Astrocyte (in vitro differentiated cells and primary cell): Measurements from ENCODE around the gene TCHH. TPM values are rescaled to one million over a fixed set of nuclear protein-coding genes. Genes with fewer than 3 reads are reported as not detected.

Source experiments
- DNase-seq: peaks from one replicate; pipeline ENCODE4 v3.0.0-alpha.2; 2010; ENCODE audit warnings: low read depth
- FAIRE-seq: peaks from 2 replicates; lab custom pipeline; 2011; peaks lifted over from hg19 to GRCh38; lab: Jason Lieb, UNC
- H2AFZ ChIP-seq: 2 replicates; pipeline ENCODE4 v1.6.0; 2012; ENCODE audit warnings: low read depth, low read length, inconsistent platforms
- H3K27ac ChIP-seq: 2 replicates; pipeline ENCODE4 v1.5.1; 2011; ENCODE audit warnings: low read depth, low read length, inconsistent platforms
- H3K27me3 ChIP-seq: 2 replicates; pipeline ENCODE4 v1.6.0; 2011; ENCODE audit warnings: low read length, inconsistent platforms; ENCODE audit not compliant: insufficient read depth
- H3K36me3 ChIP-seq: 2 replicates; pipeline ENCODE4 v1.5.1; 2011; ENCODE audit warnings: low read length, inconsistent platforms; ENCODE audit not compliant: insufficient read depth
- H3K4me1 ChIP-seq: 2 replicates; pipeline ENCODE4 v1.5.1; 2011; ENCODE audit warnings: low read length, inconsistent platforms; ENCODE audit not compliant: insufficient read depth
- H3K4me2 ChIP-seq: 2 replicates; pipeline ENCODE4 v1.6.0; 2012; ENCODE audit warnings: low read length, inconsistent platforms
- H3K4me3 ChIP-seq: 2 replicates; pipeline ENCODE4 v1.5.1; 2011; ENCODE audit warnings: low read depth, mild to moderate bottlenecking, low read length, inconsistent platforms; ENCODE audit not compliant: insufficient read depth
- H3K79me2 ChIP-seq: 2 replicates; pipeline ENCODE4 v1.6.0; 2012; ENCODE audit warnings: mild to moderate bottlenecking, low read length, inconsistent platforms; ENCODE audit not compliant: insufficient read depth
- H3K9ac ChIP-seq: 2 replicates; pipeline ENCODE4 v1.6.0; 2012; ENCODE audit warnings: mild to moderate bottlenecking, low read length, inconsistent platforms
- H3K9me3 ChIP-seq: 2 replicates; pipeline ENCODE4 v1.5.1; 2012; ENCODE audit warnings: low read depth, mild to moderate bottlenecking, low read length, inconsistent platforms; ENCODE audit not compliant: insufficient read depth
- H4K20me1 ChIP-seq: 2 replicates; pipeline ENCODE4 v1.6.0; 2012; ENCODE audit warnings: low read length, inconsistent platforms; ENCODE audit not compliant: insufficient read depth
- H3K27ac Mint-ChIP-seq: one replicate; pipeline ENCODE4 v1.8.0; 2021; ENCODE audit warnings: mild to moderate bottlenecking, mixed read lengths; ENCODE audit not compliant: unreplicated experiment
- H3K27me3 Mint-ChIP-seq: one replicate; pipeline ENCODE4 v1.8.0; 2021; ENCODE audit warnings: low read depth, mixed read lengths; ENCODE audit not compliant: unreplicated experiment
- H3K36me3 Mint-ChIP-seq: one replicate; pipeline ENCODE4 v1.8.0; 2021; ENCODE audit warnings: low read depth, mixed read lengths; ENCODE audit not compliant: unreplicated experiment
- H3K4me1 Mint-ChIP-seq: one replicate; pipeline ENCODE4 v1.8.0; 2021; ENCODE audit warnings: low read depth, mixed read lengths; ENCODE audit not compliant: unreplicated experiment
- H3K4me3 Mint-ChIP-seq: one replicate; pipeline ENCODE4 v1.8.0; 2021; ENCODE audit warnings: mild to moderate bottlenecking, moderate library complexity, mixed read lengths; ENCODE audit not compliant: unreplicated experiment
- H3K9me3 Mint-ChIP-seq: one replicate; pipeline ENCODE4 v1.8.0; 2021; ENCODE audit warnings: mild to moderate bottlenecking, mixed read lengths; ENCODE audit not compliant: unreplicated experiment
- EZH2 ChIP-seq: IDR thresholded peaks from 2 replicates; pipeline ENCODE4 v1.6.1; 2012; ENCODE audit warnings: mild to moderate bottlenecking, low read length, inconsistent platforms; ENCODE audit not compliant: insufficient read depth
- total RNA-seq: library from RNA; stranded (reverse); gene quantifications from 2 replicates; pipeline ENCODE4 v1.2.1, GENCODE V29; 2021
- TF ChIP-seq, protein P1 (sequence below): IDR thresholded peaks from 2 replicates; pipeline ENCODE4 v1.5.1; 2011; ENCODE audit warnings: low read depth, mild to moderate bottlenecking, inconsistent platforms, low read length, moderate library complexity; ENCODE audit not compliant: insufficient read depth

TCHH gene
- total RNA-seq, 1 donor from 2014 or later: 0.86 TPM

DNA sequence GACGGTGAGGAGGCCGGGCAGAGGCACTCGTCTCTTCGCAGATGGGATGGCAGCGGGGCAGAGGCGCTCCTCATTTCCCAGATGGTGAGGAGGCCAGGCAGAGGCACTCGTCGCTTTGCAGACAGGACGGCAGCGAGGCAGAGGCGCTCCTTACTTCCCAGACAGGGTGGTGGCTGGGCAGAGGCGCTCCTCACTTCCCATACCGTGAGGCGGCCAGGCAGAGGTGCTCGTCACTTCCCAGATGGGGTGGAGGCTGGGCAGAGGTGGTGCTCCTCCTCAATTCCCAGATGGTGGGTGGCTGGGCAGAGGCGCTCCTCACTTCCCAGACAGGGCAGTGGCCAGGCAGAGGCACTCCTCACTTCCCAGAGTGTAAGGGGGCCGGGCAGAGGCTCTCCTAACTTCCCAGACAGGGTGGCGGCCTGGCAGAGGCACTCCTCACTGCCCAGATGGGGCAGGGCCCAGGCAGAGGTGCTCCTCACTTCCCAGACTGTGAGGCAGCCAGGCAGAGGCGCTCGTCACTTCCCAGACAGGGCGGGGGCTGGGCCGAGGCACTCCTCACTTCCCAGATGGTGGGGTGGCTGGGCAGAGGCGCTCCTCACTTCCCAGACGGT, 36.3 kb downstream of the TCHH start:
- Histone ChIP-seq H3K9ac (no peak overlapping the region), H3K27me3 (peaks cover 3% of the 10 kb centered on the region), H3K79me2 (no peaks in the 10 kb centered on the region), H4K20me1 (no peaks in the 10 kb centered on the region), H3K4me2 (no peak overlapping the region), H3K4me3 (no peak overlapping the region), H3K36me3 (no peaks in the 10 kb centered on the region), H3K9me3 (no peaks in the 10 kb centered on the region), H3K4me1 (no peaks in the 10 kb centered on the region), H3K27ac (no peak overlapping the region), H2AFZ (no peak overlapping the region)
- no peaks in the 10 kb centered on the region for H3K36me3 Mint-ChIP-seq
- peaks cover 14% of the 10 kb centered on the region for H3K27me3 Mint-ChIP-seq
- TF ChIP-seq, protein P1, sequence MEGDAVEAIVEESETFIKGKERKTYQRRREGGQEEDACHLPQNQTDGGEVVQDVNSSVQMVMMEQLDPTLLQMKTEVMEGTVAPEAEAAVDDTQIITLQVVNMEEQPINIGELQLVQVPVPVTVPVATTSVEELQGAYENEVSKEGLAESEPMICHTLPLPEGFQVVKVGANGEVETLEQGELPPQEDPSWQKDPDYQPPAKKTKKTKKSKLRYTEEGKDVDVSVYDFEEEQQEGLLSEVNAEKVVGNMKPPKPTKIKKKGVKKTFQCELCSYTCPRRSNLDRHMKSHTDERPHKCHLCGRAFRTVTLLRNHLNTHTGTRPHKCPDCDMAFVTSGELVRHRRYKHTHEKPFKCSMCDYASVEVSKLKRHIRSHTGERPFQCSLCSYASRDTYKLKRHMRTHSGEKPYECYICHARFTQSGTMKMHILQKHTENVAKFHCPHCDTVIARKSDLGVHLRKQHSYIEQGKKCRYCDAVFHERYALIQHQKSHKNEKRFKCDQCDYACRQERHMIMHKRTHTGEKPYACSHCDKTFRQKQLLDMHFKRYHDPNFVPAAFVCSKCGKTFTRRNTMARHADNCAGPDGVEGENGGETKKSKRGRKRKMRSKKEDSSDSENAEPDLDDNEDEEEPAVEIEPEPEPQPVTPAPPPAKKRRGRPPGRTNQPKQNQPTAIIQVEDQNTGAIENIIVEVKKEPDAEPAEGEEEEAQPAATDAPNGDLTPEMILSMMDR: no peak
- no peak for TF ChIP-seq EZH2
- H3K9me3 Mint-ChIP-seq: peaks cover 6% of the 10 kb centered on the region
- no peaks in the 10 kb centered on the region for H3K4me1 Mint-ChIP-seq
- no peak overlapping the region for H3K4me3 Mint-ChIP-seq
- no peak overlapping the region for H3K27ac Mint-ChIP-seq
- no peak for DNase-seq
- no peak for FAIRE-seq

DNA sequence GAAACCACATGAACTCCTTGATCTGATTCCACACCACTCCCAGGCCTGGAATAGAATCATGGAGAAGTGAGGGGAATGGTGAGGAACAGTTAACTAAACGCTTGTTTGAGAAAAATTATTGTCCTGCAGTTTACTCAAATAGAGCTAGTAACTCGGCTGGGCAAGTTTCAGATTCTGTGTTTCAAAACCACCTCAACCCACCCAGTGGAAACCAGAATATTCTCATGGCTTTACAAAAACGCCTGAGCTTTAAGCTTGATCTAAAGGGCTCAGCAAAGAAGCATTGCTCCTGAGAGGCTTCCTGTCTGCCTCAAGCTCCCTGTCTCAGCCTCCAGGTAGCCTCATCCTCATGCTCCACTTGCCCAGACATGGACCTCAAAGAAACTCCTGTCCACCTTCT, 42.9 kb downstream of the TCHH start:
- Histone ChIP-seq H3K27ac (no peak overlapping the region), H3K4me2 (no peak overlapping the region), H3K9ac (no peak overlapping the region), H3K79me2 (no peaks in the 10 kb centered on the region), H3K27me3 (peaks cover 3% of the 10 kb centered on the region), H3K9me3 (no peaks in the 10 kb centered on the region), H3K4me3 (no peak overlapping the region), H3K4me1 (no peaks in the 10 kb centered on the region), H4K20me1 (no peaks in the 10 kb centered on the region), H2AFZ (no peak overlapping the region), H3K36me3 (no peaks in the 10 kb centered on the region)
- H3K9me3 Mint-ChIP-seq: no peaks in the 10 kb centered on the region
- H3K36me3 Mint-ChIP-seq: no peaks in the 10 kb centered on the region
- H3K27me3 Mint-ChIP-seq: peaks cover 39% of the 10 kb centered on the region
- H3K4me1 Mint-ChIP-seq: no peaks in the 10 kb centered on the region
- no peak overlapping the region for H3K27ac Mint-ChIP-seq
- no peak for DNase-seq
- no peak for TF ChIP-seq EZH2
- TF ChIP-seq, protein P1: no peak
- no peak overlapping the region for H3K4me3 Mint-ChIP-seq
- no peak for FAIRE-seq

DNA sequence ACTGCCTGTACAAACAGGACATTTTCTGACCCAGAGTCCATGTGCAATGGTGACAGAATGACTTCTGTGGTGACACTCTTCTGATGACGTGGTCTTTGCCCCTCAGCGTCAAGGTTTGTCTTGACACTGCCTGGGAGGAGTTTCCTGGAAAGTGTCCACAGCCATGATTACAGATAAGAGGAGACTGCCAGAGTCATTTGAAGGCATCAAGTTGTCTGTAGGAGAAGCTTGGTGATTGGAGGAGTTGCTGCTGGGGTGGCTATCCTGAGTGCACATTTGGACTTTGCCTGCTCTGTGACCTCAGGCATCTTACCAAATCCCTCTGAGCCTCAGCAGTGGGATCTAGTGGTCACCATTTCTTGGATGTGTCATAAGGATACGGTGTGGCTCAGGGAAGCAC, 44.1 kb downstream of the TCHH start:
- Histone ChIP-seq H3K9ac (no peak overlapping the region), H3K36me3 (no peaks in the 10 kb centered on the region), H4K20me1 (no peaks in the 10 kb centered on the region), H3K4me2 (no peak overlapping the region), H3K27me3 (peaks cover under 1% of the 10 kb centered on the region), H3K4me3 (no peak overlapping the region), H2AFZ (no peak overlapping the region), H3K27ac (no peak overlapping the region), H3K9me3 (no peaks in the 10 kb centered on the region), H3K79me2 (no peaks in the 10 kb centered on the region), H3K4me1 (no peaks in the 10 kb centered on the region)
- Mint-ChIP-seq H3K4me3 (no peak overlapping the region), H3K27ac (no peak overlapping the region), H3K4me1 (no peaks in the 10 kb centered on the region), H3K9me3 (no peaks in the 10 kb centered on the region), H3K36me3 (no peaks in the 10 kb centered on the region), H3K27me3 (peaks cover 44% of the 10 kb centered on the region)
- TF ChIP-seq, protein P1: no peak
- TF ChIP-seq EZH2: no peak
- no peak for FAIRE-seq
- DNase-seq: no peak
